A673 (cell line): ENCODE results near the gene CPEB4.

Experiments
- EZH2 ChIP-seq: fragments of 200-600 bp; sonication (generic); IDR thresholded peaks from 2 replicates; pipeline ENCODE4 v1.6.1; 2017; ENCODE audit warnings: borderline replicate concordance, low read depth, mild to moderate bottlenecking, mixed read lengths, antibody characterized with exemption, low read length; ENCODE audit not compliant: poor library complexity, severe bottlenecking
- TF ChIP-seq, protein P1 (sequence below): fragments of 300-800, 200-600 bp; sonication (generic); conservative IDR thresholded peaks from 2 replicates; pipeline ENCODE4 v1.5.1; 2017; ENCODE audit warnings: low read depth, mild to moderate bottlenecking, antibody characterized with exemption, low read length, moderate library complexity, mixed read lengths

- TF ChIP-seq, protein P1, sequence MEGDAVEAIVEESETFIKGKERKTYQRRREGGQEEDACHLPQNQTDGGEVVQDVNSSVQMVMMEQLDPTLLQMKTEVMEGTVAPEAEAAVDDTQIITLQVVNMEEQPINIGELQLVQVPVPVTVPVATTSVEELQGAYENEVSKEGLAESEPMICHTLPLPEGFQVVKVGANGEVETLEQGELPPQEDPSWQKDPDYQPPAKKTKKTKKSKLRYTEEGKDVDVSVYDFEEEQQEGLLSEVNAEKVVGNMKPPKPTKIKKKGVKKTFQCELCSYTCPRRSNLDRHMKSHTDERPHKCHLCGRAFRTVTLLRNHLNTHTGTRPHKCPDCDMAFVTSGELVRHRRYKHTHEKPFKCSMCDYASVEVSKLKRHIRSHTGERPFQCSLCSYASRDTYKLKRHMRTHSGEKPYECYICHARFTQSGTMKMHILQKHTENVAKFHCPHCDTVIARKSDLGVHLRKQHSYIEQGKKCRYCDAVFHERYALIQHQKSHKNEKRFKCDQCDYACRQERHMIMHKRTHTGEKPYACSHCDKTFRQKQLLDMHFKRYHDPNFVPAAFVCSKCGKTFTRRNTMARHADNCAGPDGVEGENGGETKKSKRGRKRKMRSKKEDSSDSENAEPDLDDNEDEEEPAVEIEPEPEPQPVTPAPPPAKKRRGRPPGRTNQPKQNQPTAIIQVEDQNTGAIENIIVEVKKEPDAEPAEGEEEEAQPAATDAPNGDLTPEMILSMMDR = no peak; the same call in 1 of the 2 replicates
- no peak for TF ChIP-seq EZH2
Measured at GRCh38 chr5:173970878-173971650, 82.9 kb downstream of the CPEB4 start.
